GM12878 (cell line): ENCODE results near the gene SLC2A4RG. TPM values are rescaled to one million over a fixed set of nuclear protein-coding genes. Genes with fewer than 3 reads are reported as not detected.

Experiments
- ATAC-seq: fragments of 200-7000 bp; cut with Tn5 transposase; 3 replicates; pipeline ENCODE4 v1.9.1; 2020; ENCODE audit warnings: mild to moderate bottlenecking, moderate library complexity
- BruUV-seq: library from RNA; stranded (reverse); fragments of 400-500 nt; replicated peaks from 2 replicates; lab custom pipeline; 2021; lab: Mats Ljungman, UMichigan
- CTCF ChIA-PET: fragments of 300-600 bp; sonication (Branson Sonifier 250); formaldehyde crosslinking; extraction: SDS; loops from one replicate; lab custom pipeline; 2021; ENCODE audit warnings: inconsistent platforms; lab: Yijun Ruan, JAX
- POLR2A ChIA-PET: fragments of 350-600 bp; formaldehyde crosslinking; extraction: SDS; loops from one replicate; lab custom pipeline; 2021; ENCODE audit warnings: inconsistent platforms; lab: Charles Lee
- RAD21 ChIA-PET: fragments of 300-600 bp; sonication (Branson Sonifier 250); formaldehyde crosslinking; loops from one replicate; lab custom pipeline; 2023; ENCODE audit warnings: antibody characterized with exemption; ENCODE audit not compliant: unreplicated experiment; lab: Charles Lee
- SMC1A ChIA-PET: fragments of 300-600 bp; sonication (Branson Sonifier 250); formaldehyde crosslinking; loops from one replicate; lab custom pipeline; 2023; ENCODE audit not compliant: unreplicated experiment, uncharacterized antibody; lab: Charles Lee
- DNase-seq: peaks from one replicate; pipeline ENCODE4 v3.0.0-alpha.2; 2011; ENCODE audit warnings: low read depth, low spot score
- FAIRE-seq: peaks from 3 replicates; lab custom pipeline; 2011; peaks lifted over from hg19 to GRCh38; lab: Jason Lieb, UNC
- H2AFZ ChIP-seq: 2 replicates; pipeline ENCODE4 v1.6.0; 2011; ENCODE audit warnings: low read depth, low read length, control low read depth; ENCODE audit not compliant: control insufficient read depth
- H3K27ac ChIP-seq: 2 replicates; pipeline ENCODE4 v1.5.1; 2011; ENCODE audit warnings: control low read depth; ENCODE audit not compliant: control insufficient read depth, insufficient read depth
- H3K27me3 ChIP-seq, 2 experiments: replicated peaks in 1 of 2; 2 replicates each; pipeline versions ENCODE4 v1.6.0 to v1.6.1; 2011; ENCODE audit warnings: low read length in 1 of 2; ENCODE audit not compliant: control insufficient read depth in 2 of 2, insufficient read depth in 2 of 2
- H3K36me3 ChIP-seq, 2 experiments: 2 replicates each; pipeline ENCODE4 v1.5.1; 2011; ENCODE audit warnings: low read length in 1 of 2; ENCODE audit not compliant: control insufficient read depth in 2 of 2, insufficient read depth in 2 of 2
- H3K4me1 ChIP-seq: 2 replicates; pipeline ENCODE4 v1.6.1; 2011; ENCODE audit warnings: mild to moderate bottlenecking, low read length, moderate library complexity, mixed read lengths; ENCODE audit not compliant: control insufficient read depth, insufficient read depth
- H3K4me2 ChIP-seq: 2 replicates; pipeline ENCODE4 v1.6.0; 2011; ENCODE audit warnings: control low read depth; ENCODE audit not compliant: control insufficient read depth, insufficient read depth
- H3K4me3 ChIP-seq: fragments of 200-600 bp; sonication (generic); 2 replicates; pipeline ENCODE4 v1.5.1; 2016
- H3K79me2 ChIP-seq: 2 replicates; pipeline ENCODE4 v1.6.0; 2011; ENCODE audit warnings: low read length; ENCODE audit not compliant: control insufficient read depth, insufficient read depth
- H3K9ac ChIP-seq: 2 replicates; pipeline ENCODE4 v1.8.0; 2011; ENCODE audit warnings: low read length, control low read depth, mixed read lengths; ENCODE audit not compliant: control insufficient read depth, insufficient read depth
- H3K9me3 ChIP-seq: replicated peaks from 3 replicates; pipeline ENCODE4 v1.5.1; 2011; ENCODE audit warnings: mild to moderate bottlenecking, low read length; ENCODE audit not compliant: control insufficient read depth, insufficient read depth
- H4K20me1 ChIP-seq: 2 replicates; pipeline ENCODE4 v1.6.0; 2011; ENCODE audit not compliant: control insufficient read depth, insufficient read depth
- EZH2 ChIP-seq: IDR thresholded peaks from 2 replicates; pipeline ENCODE4 v1.6.1; 2012; ENCODE audit warnings: low read depth, mild to moderate bottlenecking, control low read depth, inconsistent platforms, low read length, borderline replicate concordance; ENCODE audit not compliant: control insufficient read depth
- GABPA ChIP-seq: IDR thresholded peaks from 2 replicates; pipeline ENCODE4 v1.6.1; 2014; ENCODE audit warnings: antibody characterized with exemption, low read depth, mild to moderate bottlenecking, inconsistent platforms
- NFIC ChIP-seq: IDR thresholded peaks from 2 replicates; pipeline ENCODE4 v1.6.1; 2012; ENCODE audit warnings: low read depth, mild to moderate bottlenecking, inconsistent platforms, low read length, moderate library complexity
- PKNOX1 ChIP-seq: fragments of 450-650 bp; IDR thresholded peaks from 2 replicates; pipeline ENCODE4 v1.6.1; 2016; ENCODE audit warnings: mild to moderate bottlenecking
- SUZ12 ChIP-seq: fragments of 200-600 bp; sonication (generic); IDR thresholded peaks from one replicate; pipeline ENCODE4 v1.6.1; 2018; ENCODE audit warnings: antibody characterized with exemption, mild to moderate bottlenecking; ENCODE audit not compliant: unreplicated experiment
- TBL1XR1 ChIP-seq: IDR thresholded peaks from 2 replicates; pipeline ENCODE4 v1.6.1; 2012; ENCODE audit warnings: low read depth, low read length, improper control_type of control experiment
- ZNF217 ChIP-seq: fragments of 450-650 bp; IDR thresholded peaks from 2 replicates; pipeline ENCODE4 v1.6.1; 2017; ENCODE audit warnings: antibody characterized with exemption, mild to moderate bottlenecking
- WGBS: methylation state at CpG from one replicate; pipeline ENCODE4 v1.1.6; 2016; ENCODE audit warnings: low lambda C conversion rate; ENCODE audit not compliant: insufficient replicate concordance, insufficient coverage; ENCODE audit errors: missing lambda C conversion rate; 5-methylcytosine and 5-hydroxymethylcytosine counted together
- in situ Hi-C: fragments of 300-500 bp; cut with MboI; formaldehyde crosslinking; loops from 9 replicates; pipeline ENCODE4 v1.14.3; 2018; ENCODE audit warnings: mixed read lengths
- intact Hi-C: fragments of 100-400 bp; cut with micrococcal nuclease; formaldehyde crosslinking; loops from one replicate; pipeline ENCODE4 v1.14.2; 2022; ENCODE audit not compliant: unreplicated experiment
- polyA plus RNA-seq, 11 experiments: library from polyadenylated mRNA; depleted of rRNA in 4 of 11; unstranded in 6 of 11; stranded (reverse) in 5 of 11; fragments of >200 nt; fragmentation: Nextera tagmentation in 4 of 11; fragmentation: Illumina TruSeq in 1 of 11; extraction: Ambion mirVana in 4 of 11; extraction: Trizol in 1 of 11; gene quantifications; 1 replicate in 1 of 11; 2 replicates in 10 of 11; pipeline versions ENCODE4 v1.2.1 to v1.2.3, GENCODE V29; 2011 to 2016; ENCODE audit warnings: inconsistent platforms in 2 of 11, missing spikeins in 2 of 11, low read depth in 1 of 11
- total RNA-seq, 4 experiments: library from RNA; depleted of rRNA in 3 of 4; stranded (reverse); fragments of >200 nt in 3 of 4; fragmentation: Illumina TruSeq in 1 of 4; extraction: Trizol in 1 of 4; gene quantifications; 2 replicates each; pipeline versions ENCODE4 v1.2.1 to v1.2.3, GENCODE V29; 2013 to 2021
- TF ChIP-seq, protein P1 (sequence below): IDR thresholded peaks from 2 replicates; pipeline ENCODE4 v1.6.1; 2012; ENCODE audit warnings: low read depth, low read length, improper control_type of control experiment

The SLC2A4RG gene
- total and polyA plus RNA-seq, 10 of the 15 experiments (the other 5 are each of a cell fraction or from before 2014, with no cell fraction given), result 0.34 to 65.9 (median 13.3) TPM

DNA sequence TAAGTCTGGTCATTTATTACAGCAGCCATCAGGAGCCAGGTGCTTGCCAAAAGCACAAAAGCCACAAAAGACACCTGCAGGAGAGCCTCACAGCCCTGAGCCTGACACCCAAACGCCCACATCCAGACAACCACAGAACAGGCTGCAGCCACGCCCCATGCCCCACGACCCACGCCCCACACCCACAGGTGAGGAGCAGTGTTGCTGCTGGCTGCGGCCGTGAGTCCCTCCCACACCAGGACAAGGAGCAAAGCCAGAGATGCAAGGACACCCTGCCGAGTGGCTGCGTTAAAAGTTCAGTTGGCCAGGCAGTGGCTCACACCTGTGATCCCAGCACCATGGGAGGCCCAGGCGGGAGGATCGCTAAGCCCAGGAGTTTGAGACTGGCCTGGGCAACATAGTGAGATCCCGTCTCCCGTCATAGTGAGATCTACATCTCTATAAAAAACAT lies 43.0 kb downstream of the SLC2A4RG start (continued):
- TF ChIP-seq TBL1XR1, result no peak

- no peaks in the 10 kb centered on the region for H3K9me3 ChIP-seq
- no peaks in the 10 kb centered on the region for H3K79me2 ChIP-seq
- no peaks in the 10 kb centered on the region for H3K36me3 ChIP-seq
- WGBS, result 75% methylated on average over 16 of the region's 16 CpGs
- no peak overlapping the region for H3K9ac ChIP-seq
- SMC1A ChIA-PET, result interaction anchor here (4.0 kb wide), 1 partner anchor 80 kb away, joined by 19 read pairs; the partner anchor contains the start of gene TPD52L2
- CTCF ChIA-PET, result interaction anchor here (0.8 to 4.2 kb wide), 3 partner anchors 10 to 80 kb away, joined by 3 to 38 read pairs (median 5); partner anchors contain the start of genes ARFRP1, TPD52L2 and ZGPAT
- no peak overlapping the region for H3K4me3 ChIP-seq
- FAIRE-seq (no peak), DNase-seq (no peak), ATAC-seq (no peak)
- peaks cover 8% of the 10 kb centered on the region for H3K4me1 ChIP-seq
- no peak overlapping the region for H3K4me2 ChIP-seq
- RAD21 ChIA-PET, result interaction anchor here (1.0 to 1.3 kb wide), 4 partner anchors 72 to 142 kb away, joined by 3 to 4 read pairs (median 3); partner anchors contain the start of gene TPD52L2
- TF ChIP-seq NFIC (no peak), EZH2 (no peak), PKNOX1 (no peak), ZNF217 (no peak), GABPA (no peak), SUZ12 (no peak)
- TF ChIP-seq, protein P1, sequence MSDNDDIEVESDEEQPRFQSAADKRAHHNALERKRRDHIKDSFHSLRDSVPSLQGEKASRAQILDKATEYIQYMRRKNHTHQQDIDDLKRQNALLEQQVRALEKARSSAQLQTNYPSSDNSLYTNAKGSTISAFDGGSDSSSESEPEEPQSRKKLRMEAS, result no peak
- intact Hi-C loops (no loop called here), in situ Hi-C loops (no loop called here)
- no peak overlapping the region for H2AFZ ChIP-seq
- no peaks in the 10 kb centered on the region for H4K20me1 ChIP-seq
- POLR2A ChIA-PET, result no interaction called here
- no TSS peak for BruUV-seq
- H3K27ac ChIP-seq, result no peak overlapping the region
- no peaks in the 10 kb centered on the region for H3K27me3 ChIP-seq
These were observed 44.4 kb downstream of the SLC2A4RG start for GRCh38 chr20:63783970-63784369.
